ENCODE measurements around the gene ABCB4. TPM values are rescaled to one million over a fixed set of nuclear protein-coding genes. Genes with fewer than 3 reads are reported as not detected.

ABCB4 gene
- total and polyA plus RNA-seq, 2 experiments from 2014 or later: 1.2 to 1.5 TPM

- TF ChIP-seq CREB1 (CRISPR knock-in tag; IDR thresholded peaks at IDR 0.05; ENCODE audit: low read depth): no peak
- TF ChIP-seq CTCF (conservative IDR thresholded peaks at IDR 0.05; ENCODE audit: low read depth in 2 of 2): no peak
- TF ChIP-seq ETS1 (IDR thresholded peaks at IDR 0.05): no peak
- TF ChIP-seq ZNF114 (CRISPR knock-in tag; IDR thresholded peaks at IDR 0.05): no peak
- no peak for TF ChIP-seq EZH2phosphoT487 (IDR thresholded peaks at IDR 0.05; ENCODE audit: unreplicated experiment)
- TF ChIP-seq POLR2AphosphoS5 (IDR thresholded peaks at IDR 0.05; ENCODE audit: low read depth): no peak
- Mint-ChIP-seq H3K4me3 (no peak overlapping the region), H3K4me1 (no peaks in the 10 kb centered on the region), H3K9me3 (peaks cover 9% of the 10 kb centered on the region), H3K27ac (no peak overlapping the region), H3K27me3 (ENCODE audit: insufficient read depth, low read depth, poor library complexity) (peaks cover 1% of the 10 kb centered on the region), H3K36me3 (ENCODE audit: low read depth) (peaks cover 32% of the 10 kb centered on the region)
- no peaks in the 10 kb centered on the region for H4K20me1 ChIP-seq (replicated peaks; ENCODE audit: insufficient read depth)
- no peak overlapping the region for H3K27ac ChIP-seq (ENCODE audit: low read depth)
- no peaks in the 10 kb centered on the region for H3K4me1 ChIP-seq (ENCODE audit: insufficient read depth)
- H3K79me2 ChIP-seq (replicated peaks; ENCODE audit: insufficient read depth): no peaks in the 10 kb centered on the region
- H2AFZ ChIP-seq: no peak overlapping the region
- H3K4me3 ChIP-seq: no peak overlapping the region
- H3K36me3 ChIP-seq (ENCODE audit: insufficient read depth): no peaks in the 10 kb centered on the region
- DNase-seq (ENCODE audit: low spot score): no peak
- no peaks in the 10 kb centered on the region for H3K27me3 ChIP-seq (ENCODE audit: insufficient read depth)
- no peaks in the 10 kb centered on the region for H3F3A ChIP-seq (replicated peaks; ENCODE audit: low read depth)
- no peak overlapping the region for H3K4me2 ChIP-seq
- H3K9me2 ChIP-seq (ENCODE audit: insufficient read depth): no peaks in the 10 kb centered on the region
- ATAC-seq: no peak
These were observed 84.3 kb downstream of the ABCB4 start for GRCh38 chr7:87391020-87391701.

GRCh38 chr7:87380905-87381304 is 94.6 kb downstream of the ABCB4 start:
- H3K27ac ChIP-seq (ENCODE audit: low read depth): no peak overlapping the region
- Mint-ChIP-seq H3K4me1 (no peaks in the 10 kb centered on the region), H3K4me3 (no peak overlapping the region), H3K27me3 (ENCODE audit: insufficient read depth, low read depth, poor library complexity) (peaks cover 2% of the 10 kb centered on the region), H3K36me3 (ENCODE audit: low read depth) (peaks cover 15% of the 10 kb centered on the region; the same call in 2 of the 3 replicates), H3K9me3 (no peaks in the 10 kb centered on the region; the same call in 2 of the 3 replicates), H3K27ac (no peak overlapping the region)
- H3F3A ChIP-seq (replicated peaks; ENCODE audit: low read depth): no peaks in the 10 kb centered on the region
- no peaks in the 10 kb centered on the region for H3K36me3 ChIP-seq (ENCODE audit: insufficient read depth)
- no peaks in the 10 kb centered on the region for H3K79me2 ChIP-seq (replicated peaks; ENCODE audit: insufficient read depth)
- H3K27me3 ChIP-seq (ENCODE audit: insufficient read depth): no peaks in the 10 kb centered on the region
- H3K9me2 ChIP-seq (ENCODE audit: insufficient read depth): no peaks in the 10 kb centered on the region
- ATAC-seq: no peak
- H3K4me2 ChIP-seq: no peak overlapping the region
- H4K20me1 ChIP-seq (replicated peaks; ENCODE audit: insufficient read depth): no peaks in the 10 kb centered on the region
- no peak for DNase-seq (ENCODE audit: low spot score)
- no peaks in the 10 kb centered on the region for H3K4me1 ChIP-seq (ENCODE audit: insufficient read depth)
- H3K4me3 ChIP-seq: no peak overlapping the region
- no peak overlapping the region for H2AFZ ChIP-seq
- TF ChIP-seq EZH2phosphoT487 (IDR thresholded peaks at IDR 0.05; ENCODE audit: unreplicated experiment) (no peak), EZH2 (IDR thresholded peaks at IDR 0.05; ENCODE audit: low read depth, unreplicated experiment) (no peak), JUNB (IDR thresholded peaks at IDR 0.05; ENCODE audit: unreplicated experiment) (no peak), ZNF331 (CRISPR knock-in tag; IDR thresholded peaks at IDR 0.05; ENCODE audit: low read depth) (no peak), CTCF (conservative IDR thresholded peaks at IDR 0.05; ENCODE audit: low read depth in 2 of 2) (no peak), POLR2AphosphoS5 (IDR thresholded peaks at IDR 0.05; ENCODE audit: low read depth) (no peak)

All from GM23338 (cell line).